ENCODE data around the gene SYNC. TPM values are rescaled to one million over a fixed set of nuclear protein-coding genes. Genes with fewer than 3 reads are reported as not detected.

SYNC gene
- total RNA-seq, 1 experiment from 2014 or later = 6.6 TPM

GRCh38 chr1:32717503-32717902 lies 14.9 kb upstream of the SYNC start:
- BruUV-seq (replicated peaks) = no TSS peak
- Histone ChIP-seq H3K9me2 (replicated peaks; ENCODE audit: low read length) (no peaks in the 10 kb centered on the region), H3K4me2 (ENCODE audit: low read length) (peak overlapping the region; percentile 70), H3K27me3 (ENCODE audit: low read length) (no peaks in the 10 kb centered on the region), H3K36me3 (ENCODE audit: low read depth, low read length) (no peaks in the 10 kb centered on the region), H3K79me2 (ENCODE audit: low read length) (no peaks in the 10 kb centered on the region), H3F3A (ENCODE audit: low read length, unreplicated experiment) (no peaks in the 10 kb centered on the region), H3K9ac (ENCODE audit: low read length) (no peak overlapping the region), H3K4me1 (ENCODE audit: insufficient read depth, low read length) (peaks cover 20% of the 10 kb centered on the region), H3K4me3 (ENCODE audit: low read length) (no peak overlapping the region), H3K9me3 (ENCODE audit: low read length) (no peaks in the 10 kb centered on the region), H2AFZ (ENCODE audit: low read length) (no peak overlapping the region), H4K20me1 (ENCODE audit: low read length) (no peaks in the 10 kb centered on the region), H3K27ac (ENCODE audit: low read length) (no peak overlapping the region)
- TF ChIP-seq EZH2phosphoT487 (IDR thresholded peaks at IDR 0.05; ENCODE audit: borderline replicate concordance, low read length) = no peak
- intact Hi-C loops (cut with micrococcal nuclease) = no loop called here
- DNase-seq = no peak
- ChIA-PET POLR2A (ENCODE audit: unreplicated experiment) (interaction anchor here (0.7 kb wide), 1 partner anchor 291 kb away, joined by 6 read pairs; no protein-coding TSS in a partner anchor), CTCF (no interaction called here)
- ATAC-seq = no peak

- no peaks in the 10 kb centered on the region for H3K36me3 ChIP-seq (ENCODE audit: low read depth, low read length)
- peak; percentile 93 for ATAC-seq
- H3K4me2 ChIP-seq (ENCODE audit: low read length) = peak overlapping the region; percentile 70
- no TSS peak for BruUV-seq (replicated peaks)
- H3K79me2 ChIP-seq (ENCODE audit: low read length) = no peaks in the 10 kb centered on the region
- peak; percentile 98 for DNase-seq
- ChIA-PET POLR2A (ENCODE audit: unreplicated experiment) (interaction anchor here (0.6 to 0.7 kb wide), 2 partner anchors 292 to 317 kb away, joined by 4 to 6 read pairs; no protein-coding TSS in a partner anchor), CTCF (interaction anchor here (0.5 to 0.6 kb wide), 2 partner anchors 22 to 26 kb away, joined by 4 to 7 read pairs; no protein-coding TSS in a partner anchor)
- H3K9me2 ChIP-seq (replicated peaks; ENCODE audit: low read length) = no peaks in the 10 kb centered on the region
- peak overlapping the region; percentile 30; the same call in 1 of the 2 replicates for H2AFZ ChIP-seq (ENCODE audit: low read length)
- intact Hi-C loops (cut with micrococcal nuclease) = no loop called here
- TF ChIP-seq EZH2 (IDR thresholded peaks at IDR 0.05; ENCODE audit: low read length, unreplicated experiment) = no peak
- no peak for TF ChIP-seq EZH2phosphoT487 (IDR thresholded peaks at IDR 0.05; ENCODE audit: borderline replicate concordance, low read length)
- no peak for TF ChIP-seq CTCF (conservative IDR thresholded peaks at IDR 0.05; ENCODE audit: low read depth, low read length)
- H3K4me3 ChIP-seq (ENCODE audit: low read length) = peak overlapping the region; percentile 31; the same call in 1 of the 2 replicates
- no peaks in the 10 kb centered on the region for H3F3A ChIP-seq (ENCODE audit: low read length, unreplicated experiment)
- H4K20me1 ChIP-seq (ENCODE audit: low read length) = no peaks in the 10 kb centered on the region
- no peaks in the 10 kb centered on the region for H3K27me3 ChIP-seq (ENCODE audit: low read length)
- no peaks in the 10 kb centered on the region for H3K9me3 ChIP-seq (ENCODE audit: low read length)
- H3K4me1 ChIP-seq (ENCODE audit: insufficient read depth, low read length) = peaks cover 25% of the 10 kb centered on the region
- peak overlapping the region; percentile 58 for H3K27ac ChIP-seq (ENCODE audit: low read length)
- no peak overlapping the region for H3K9ac ChIP-seq (ENCODE audit: low read length)
Observed at GRCh38 chr1:32716312-32717148, 14.0 kb upstream of the SYNC start.

- DNase-seq = peak; percentile 63
- H3K4me1 ChIP-seq (ENCODE audit: insufficient read depth, low read length) = peaks cover 25% of the 10 kb centered on the region
- intact Hi-C loops (cut with micrococcal nuclease) = no loop called here
- TF ChIP-seq CTCF (conservative IDR thresholded peaks at IDR 0.05; ENCODE audit: low read depth, low read length) (no peak), EZH2 (IDR thresholded peaks at IDR 0.05; ENCODE audit: low read length, unreplicated experiment) (no peak), EZH2phosphoT487 (IDR thresholded peaks at IDR 0.05; ENCODE audit: borderline replicate concordance, low read length) (no peak)
- no peaks in the 10 kb centered on the region for H3K9me3 ChIP-seq (ENCODE audit: low read length)
- H3F3A ChIP-seq (ENCODE audit: low read length, unreplicated experiment) = no peaks in the 10 kb centered on the region
- H2AFZ ChIP-seq (ENCODE audit: low read length) = no peak overlapping the region
- no peaks in the 10 kb centered on the region for H4K20me1 ChIP-seq (ENCODE audit: low read length)
- H3K36me3 ChIP-seq (ENCODE audit: low read depth, low read length) = no peaks in the 10 kb centered on the region
- H3K4me3 ChIP-seq (ENCODE audit: low read length) = no peak overlapping the region
- no peaks in the 10 kb centered on the region for H3K9me2 ChIP-seq (replicated peaks; ENCODE audit: low read length)
- ChIA-PET POLR2A (ENCODE audit: unreplicated experiment) (interaction anchor here (0.6 kb wide), 1 partner anchor 318 kb away, joined by 4 read pairs; no protein-coding TSS in a partner anchor), CTCF (interaction anchor here (0.5 to 0.6 kb wide), 2 partner anchors 23 to 26 kb away, joined by 4 to 7 read pairs; no protein-coding TSS in a partner anchor)
- H3K27ac ChIP-seq (ENCODE audit: low read length) = peak overlapping the region; percentile 58
- H3K4me2 ChIP-seq (ENCODE audit: low read length) = peak overlapping the region; percentile 28; the same call in 1 of the 2 replicates
- no peaks in the 10 kb centered on the region for H3K79me2 ChIP-seq (ENCODE audit: low read length)
- no TSS peak for BruUV-seq (replicated peaks)
- H3K27me3 ChIP-seq (ENCODE audit: low read length) = no peaks in the 10 kb centered on the region
- 0 out of 2 replicates have a peak, but pooled peaks have one; percentile 2 for ATAC-seq
- H3K9ac ChIP-seq (ENCODE audit: low read length) = no peak overlapping the region
Observed at GRCh38 chr1:32715901-32716311, 13.3 kb upstream of the SYNC start.

Data from PC-3 (cell line).